IPS DF 19.7 (cell line): ENCODE measurements around the gene ZFYVE21.

Experiments used
- DNase-seq: peaks from one replicate; pipeline ENCODE4 v3.0.0-alpha.2; 2013; ENCODE audit warnings: low read depth, low spot score

The ZFYVE21 gene

DNA sequence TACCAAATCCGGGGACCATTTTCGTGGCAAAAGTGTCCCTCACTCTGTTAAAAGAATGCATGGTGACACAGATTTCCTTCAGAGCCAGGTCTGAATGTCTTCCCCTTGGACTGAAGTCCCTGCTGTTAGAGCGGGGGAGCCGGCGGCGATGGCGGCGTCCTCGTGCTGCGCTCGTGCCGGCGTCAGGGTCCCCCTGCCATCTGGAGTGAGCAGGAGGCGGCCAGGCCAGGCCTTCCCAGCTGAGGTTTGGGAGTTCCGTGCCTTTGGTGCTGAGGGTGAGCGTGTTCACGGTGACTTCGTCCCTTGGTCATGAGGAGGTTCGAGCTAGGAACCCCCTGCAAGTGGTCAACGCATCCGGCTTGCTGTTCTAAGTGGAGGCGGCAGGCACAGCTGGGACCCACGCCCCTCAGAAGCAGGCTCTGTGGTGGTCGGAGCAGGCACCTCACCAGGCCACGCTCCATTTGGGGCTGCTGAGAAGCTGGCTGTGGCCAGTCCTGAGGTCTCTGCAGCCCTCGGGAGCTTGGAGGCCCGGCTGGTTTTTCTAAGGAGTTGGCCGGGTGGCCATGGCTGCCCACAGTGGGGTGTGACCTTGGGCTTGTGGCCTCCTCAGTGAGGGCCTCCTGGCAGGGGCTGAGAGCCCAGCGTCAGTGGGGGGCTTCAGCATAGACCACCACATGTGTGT is 9.5 kb downstream of the ZFYVE21 start:
- no peak for DNase-seq

DNA sequence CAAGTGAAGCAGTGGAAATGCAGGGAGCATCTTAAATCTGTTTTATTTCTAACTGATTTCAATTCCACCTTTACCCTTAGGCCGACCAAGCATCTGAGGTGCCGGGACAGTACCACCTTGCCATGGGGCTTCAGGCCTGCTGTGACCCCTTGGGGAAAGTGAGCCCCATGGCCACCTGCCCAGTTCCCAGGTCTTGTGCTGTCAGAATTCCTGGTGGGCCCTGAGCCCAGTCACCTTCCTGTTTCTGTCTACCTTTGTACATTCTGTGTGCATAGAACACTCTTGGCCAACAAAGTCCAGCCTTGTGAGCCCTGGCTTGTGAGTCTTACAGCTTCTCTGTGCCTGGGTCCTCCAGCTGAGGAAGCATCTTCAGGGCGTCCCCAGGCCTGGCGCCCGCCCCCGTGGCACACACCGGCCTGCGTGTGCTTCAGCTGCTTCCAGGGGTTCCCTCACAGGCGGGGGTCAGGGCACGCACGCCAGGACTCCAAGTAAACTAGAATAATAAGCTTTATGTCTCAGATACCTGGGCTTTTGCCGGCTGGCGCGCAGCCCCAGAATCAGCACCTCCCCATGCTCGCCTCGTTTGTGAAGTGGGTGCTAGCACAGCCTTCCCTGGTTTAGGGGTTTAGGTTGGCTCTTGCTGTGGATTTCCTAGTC is 10.3 kb downstream of the ZFYVE21 start:
- DNase-seq: no peak

DNA sequence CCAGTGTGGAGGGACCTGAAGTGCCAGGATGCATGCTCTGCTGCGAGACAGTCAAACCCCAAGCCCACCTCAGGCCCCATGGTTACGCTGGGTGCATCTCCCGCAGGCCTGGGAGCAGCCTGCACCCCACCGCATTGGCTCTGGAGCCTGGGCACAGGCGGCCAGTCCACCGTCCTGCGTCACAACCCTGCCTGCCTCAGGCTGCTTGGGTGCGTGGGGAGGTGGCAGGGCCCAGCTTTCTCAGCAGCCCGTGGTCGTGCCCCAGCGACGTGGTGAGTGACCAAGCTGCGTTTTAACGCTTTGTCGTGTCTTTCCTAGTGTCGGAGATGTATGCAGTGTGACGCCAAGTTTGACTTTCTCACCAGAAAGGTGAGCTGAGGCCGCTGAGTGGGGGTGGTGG is 10.9 kb downstream of the ZFYVE21 start:
- DNase-seq: no peak

DNA sequence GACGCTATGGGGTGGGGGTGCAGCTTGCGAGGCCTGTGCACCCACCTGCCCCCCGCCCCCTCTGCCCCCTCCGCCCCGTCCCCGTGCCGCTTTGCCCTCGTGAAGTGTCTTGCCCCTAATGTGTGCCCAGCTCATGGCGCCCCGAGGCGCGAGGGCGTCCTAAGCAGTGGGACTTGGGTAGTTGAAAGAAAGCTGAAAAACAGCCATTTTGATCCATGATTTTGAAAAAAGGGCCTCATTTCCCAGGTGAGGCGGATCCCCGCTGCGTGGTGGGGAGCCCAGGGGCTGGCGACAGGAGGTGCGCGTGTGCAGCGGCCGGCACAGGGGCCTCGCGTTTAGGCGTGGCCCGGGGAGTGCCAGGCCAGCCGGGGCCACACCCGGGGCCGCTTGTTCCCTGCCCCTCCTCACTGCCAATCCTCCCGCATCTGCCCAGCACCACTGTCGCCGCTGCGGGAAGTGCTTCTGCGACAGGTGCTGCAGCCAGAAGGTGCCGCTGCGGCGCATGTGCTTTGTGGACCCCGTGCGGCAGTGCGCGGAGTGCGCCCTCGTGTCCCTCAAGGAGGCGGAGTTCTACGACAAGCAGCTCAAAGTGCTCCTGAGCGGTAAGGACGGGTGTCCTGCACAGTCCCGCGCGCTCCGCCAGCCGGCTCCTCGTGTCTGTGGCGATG is 11.8 kb downstream of the ZFYVE21 start:
- DNase-seq: no peak

DNA sequence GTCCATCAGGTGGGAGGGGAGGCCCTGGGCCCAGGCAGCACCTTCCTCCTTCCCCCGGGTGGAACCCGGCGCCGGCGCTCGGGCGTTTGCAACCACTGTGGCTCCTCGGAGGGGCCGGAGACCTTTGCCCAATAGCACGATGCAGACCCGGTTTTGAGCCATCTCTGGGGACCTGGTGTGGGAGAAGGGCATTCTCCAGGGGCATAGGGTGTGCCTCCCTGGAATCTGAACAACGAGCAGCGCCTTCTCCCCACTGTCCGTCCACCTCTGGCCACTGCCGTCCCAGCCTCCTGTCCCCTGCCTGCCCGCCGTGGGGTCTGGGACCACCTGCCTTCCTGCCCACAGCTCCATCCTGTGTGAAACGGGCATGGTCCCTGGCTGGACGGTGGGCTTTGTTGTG is 12.5 kb downstream of the ZFYVE21 start:
- no peak for DNase-seq

DNA sequence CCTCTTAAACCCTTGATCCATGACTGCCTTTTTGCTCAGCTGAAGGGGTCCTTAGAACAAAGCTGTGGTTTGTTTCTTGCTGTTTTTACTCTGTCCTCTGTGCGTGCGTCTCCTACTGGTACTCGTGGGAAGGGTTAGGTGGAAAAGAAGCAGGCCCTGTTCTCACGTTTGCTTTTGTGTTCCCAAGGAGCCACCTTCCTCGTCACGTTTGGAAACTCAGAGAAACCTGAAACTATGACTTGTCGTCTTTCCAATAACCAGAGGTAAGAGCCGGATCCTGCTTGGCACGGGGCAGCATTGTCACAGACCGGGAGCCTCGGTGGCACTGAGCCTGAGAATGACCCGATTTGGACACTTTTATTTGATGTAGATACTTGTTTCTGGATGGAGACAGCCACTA is 13.1 kb downstream of the ZFYVE21 start:
- no peak for DNase-seq

DNA sequence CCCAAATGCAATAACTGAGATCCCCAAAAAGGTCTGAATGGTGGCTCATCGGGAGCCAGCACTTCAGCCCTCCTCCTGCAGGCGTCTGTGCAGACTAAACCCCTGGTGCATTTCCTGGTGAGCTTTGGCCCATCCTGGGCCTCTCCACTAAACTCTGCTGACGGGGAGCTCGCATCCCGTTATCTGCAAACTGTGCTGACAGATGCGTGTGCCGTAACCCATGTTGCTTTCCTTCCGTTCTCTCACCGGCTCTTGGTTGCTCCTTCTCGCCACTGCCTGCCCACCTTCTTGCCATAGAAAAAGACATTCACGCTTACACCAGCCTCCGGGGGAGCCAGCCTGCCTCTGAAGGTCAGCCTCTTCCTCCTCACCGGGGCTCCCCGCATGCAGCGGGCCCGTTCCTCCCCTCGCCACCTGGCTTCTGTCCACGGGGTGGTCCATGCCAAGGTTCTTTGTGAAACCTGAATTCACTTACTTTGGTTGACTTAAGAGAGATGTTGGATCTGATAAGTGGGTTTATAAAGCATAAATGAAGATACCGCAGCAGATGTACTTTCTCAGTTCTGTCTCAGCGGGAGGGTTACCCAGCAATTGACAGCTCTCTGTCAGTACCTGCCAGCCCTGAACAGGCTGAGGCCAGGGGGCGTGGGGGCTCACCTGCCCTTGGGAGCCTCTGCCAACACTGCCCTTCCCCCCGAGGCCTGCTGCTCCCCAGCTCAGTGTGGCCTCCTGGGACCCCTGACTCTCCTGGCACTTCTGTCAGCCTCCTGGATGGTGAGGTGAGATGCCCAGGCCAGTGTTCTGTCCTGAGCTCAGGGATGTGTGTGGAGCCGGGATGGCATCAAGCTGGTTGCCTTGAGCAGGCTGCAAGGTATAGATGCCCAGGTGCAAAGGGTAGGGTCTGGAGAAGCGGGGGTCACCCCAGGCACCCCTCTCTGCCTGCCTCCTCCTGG is 14.2 kb downstream of the ZFYVE21 start:
- no peak for DNase-seq

DNA sequence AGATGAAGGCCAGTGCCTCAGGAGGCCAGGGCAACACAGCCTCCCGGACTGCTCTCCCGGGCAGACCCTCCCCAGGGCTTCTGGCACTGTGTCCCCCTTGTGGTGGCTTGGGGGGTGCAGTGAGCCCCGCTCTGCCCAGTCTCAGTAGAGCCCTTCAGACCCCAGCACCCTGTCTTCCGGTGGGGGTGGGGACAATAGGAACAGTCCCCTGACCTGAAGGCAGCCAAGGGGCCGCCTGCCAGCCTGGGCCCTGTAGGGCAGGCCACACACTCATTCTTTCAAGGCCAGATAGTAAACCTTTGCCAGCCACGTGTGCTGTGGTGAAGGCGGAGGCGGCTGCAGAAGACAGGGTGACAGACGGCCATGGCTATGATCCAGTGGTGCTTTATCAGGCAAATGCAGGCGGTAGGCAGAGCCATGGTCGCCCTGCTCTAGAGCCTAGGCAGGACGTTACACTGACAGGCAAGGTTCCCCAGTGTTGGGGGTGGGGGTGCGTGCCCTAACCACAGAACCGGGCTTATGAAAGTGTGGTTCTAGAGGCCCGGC is 15.0 kb downstream of the ZFYVE21 start:
- DNase-seq: no peak

DNA sequence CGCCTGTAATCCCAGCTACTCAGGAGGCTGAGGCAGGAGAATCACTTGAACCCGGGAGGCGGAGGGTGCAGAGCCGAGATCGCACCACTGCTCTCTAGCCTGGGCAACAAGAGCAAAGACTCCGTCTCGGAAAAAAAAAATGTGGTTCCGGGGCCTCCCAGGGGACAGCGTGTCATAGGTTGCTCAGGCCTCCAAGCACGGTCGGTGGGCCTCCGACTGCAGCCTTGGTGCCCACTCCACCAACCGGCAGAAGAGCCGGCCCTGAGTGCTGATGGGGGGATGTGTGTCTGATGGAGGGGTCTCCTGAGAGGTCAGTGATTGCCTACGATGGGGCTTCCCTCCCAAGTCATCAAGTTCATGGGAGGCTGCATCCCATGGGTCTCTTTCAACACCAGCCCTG is 15.9 kb downstream of the ZFYVE21 start:
- DNase-seq: no peak

DNA sequence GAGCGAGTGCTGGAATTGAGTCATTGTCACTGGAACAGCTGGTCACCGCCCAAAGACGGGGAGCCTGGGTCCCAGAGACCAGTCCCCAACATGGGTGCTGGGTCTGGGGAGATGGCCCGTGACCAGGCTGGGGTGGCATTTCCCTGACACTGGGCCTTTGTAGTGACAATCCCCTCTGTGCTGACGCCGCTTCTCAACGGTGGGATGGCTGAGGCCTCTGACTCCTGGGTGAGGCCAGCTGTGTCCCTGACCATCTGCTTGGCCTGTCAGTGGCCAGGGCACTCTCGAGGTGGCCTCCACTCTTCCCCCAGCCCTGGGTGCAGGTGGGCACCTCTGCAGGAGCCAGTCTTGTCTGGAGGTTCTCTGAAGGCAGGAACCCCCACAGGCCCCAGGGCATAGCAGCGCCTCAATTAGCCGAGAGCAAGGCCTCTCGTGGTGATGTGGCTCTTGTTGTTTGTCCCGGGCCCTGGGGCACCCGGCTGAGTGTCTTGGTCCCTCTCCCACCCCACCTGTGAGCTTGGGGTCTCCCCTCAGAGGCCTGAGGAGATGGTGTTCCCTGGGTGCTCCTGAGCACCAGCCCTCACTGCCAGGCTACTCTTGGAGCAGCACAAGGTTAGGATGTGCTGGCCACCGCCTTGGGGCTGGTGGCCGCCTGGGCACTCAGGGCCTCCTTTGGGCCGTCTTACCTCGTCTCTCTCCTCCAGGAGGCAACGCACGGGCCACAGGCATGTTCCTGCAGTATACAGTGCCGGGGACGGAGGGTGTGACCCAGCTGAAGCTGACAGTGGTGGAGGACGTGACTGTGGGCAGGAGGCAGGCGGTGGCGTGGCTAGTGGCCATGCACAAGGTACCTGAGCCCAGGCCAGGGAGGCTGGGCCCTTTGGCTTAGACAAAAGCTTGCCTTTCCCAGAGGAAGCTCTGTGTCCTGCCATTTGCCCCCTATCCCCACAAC is 16.6 kb downstream of the ZFYVE21 start:
- no peak for DNase-seq

DNA sequence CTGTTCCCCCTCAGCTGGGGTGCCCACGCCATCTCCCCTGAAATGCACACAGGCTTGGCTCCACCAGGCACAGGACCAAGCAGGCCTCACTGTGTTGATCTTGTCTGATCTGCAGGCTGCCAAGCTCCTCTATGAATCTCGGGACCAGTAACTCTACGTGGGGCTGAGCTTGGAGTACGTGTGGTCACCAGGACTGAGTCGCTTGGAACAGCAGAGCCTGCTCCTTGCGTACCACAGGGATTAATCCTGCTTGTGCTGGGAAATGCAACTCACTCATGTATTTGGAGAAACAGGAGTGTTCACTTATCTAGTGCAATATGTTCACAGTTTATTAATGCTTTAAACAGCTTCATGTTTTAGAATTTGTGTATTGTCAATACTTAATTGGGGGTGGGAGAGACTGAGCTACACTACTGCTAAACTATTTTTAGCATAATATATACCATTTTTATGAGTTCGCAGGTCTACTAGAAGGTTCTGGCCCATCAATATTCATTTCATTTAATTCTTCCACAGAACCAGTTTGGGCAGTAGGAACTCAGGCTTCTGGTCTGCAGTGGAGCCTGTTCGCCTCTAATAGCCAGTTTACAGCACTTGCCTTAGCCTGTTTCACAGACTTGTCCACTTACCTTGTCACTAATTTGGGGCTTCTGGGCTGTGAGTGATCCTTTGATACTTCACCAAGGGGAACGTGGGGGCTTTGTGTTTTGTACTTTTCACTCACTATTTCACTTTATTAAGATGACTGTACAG is 17.4 kb downstream of the ZFYVE21 start:
- no peak for DNase-seq

DNA sequence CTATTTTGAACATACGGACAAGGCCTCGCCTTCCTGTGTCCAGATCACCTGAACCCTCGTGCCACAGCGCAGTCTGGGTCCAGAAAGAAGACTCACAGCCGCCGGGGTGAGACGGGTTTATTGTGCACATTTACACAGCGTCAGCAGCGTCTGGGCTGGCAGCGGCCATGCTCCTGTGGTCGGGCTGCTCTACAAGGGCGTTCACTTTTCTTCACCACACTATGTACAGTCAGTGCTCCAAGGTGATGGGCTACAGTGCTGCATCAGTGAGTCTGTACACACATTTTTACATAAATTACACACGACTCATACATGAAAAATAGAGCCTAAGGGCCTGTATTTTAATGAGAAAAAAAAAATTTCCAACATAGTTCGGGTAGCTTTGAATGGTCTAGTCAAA is 18.0 kb downstream of the ZFYVE21 start:
- no peak for DNase-seq

DNA sequence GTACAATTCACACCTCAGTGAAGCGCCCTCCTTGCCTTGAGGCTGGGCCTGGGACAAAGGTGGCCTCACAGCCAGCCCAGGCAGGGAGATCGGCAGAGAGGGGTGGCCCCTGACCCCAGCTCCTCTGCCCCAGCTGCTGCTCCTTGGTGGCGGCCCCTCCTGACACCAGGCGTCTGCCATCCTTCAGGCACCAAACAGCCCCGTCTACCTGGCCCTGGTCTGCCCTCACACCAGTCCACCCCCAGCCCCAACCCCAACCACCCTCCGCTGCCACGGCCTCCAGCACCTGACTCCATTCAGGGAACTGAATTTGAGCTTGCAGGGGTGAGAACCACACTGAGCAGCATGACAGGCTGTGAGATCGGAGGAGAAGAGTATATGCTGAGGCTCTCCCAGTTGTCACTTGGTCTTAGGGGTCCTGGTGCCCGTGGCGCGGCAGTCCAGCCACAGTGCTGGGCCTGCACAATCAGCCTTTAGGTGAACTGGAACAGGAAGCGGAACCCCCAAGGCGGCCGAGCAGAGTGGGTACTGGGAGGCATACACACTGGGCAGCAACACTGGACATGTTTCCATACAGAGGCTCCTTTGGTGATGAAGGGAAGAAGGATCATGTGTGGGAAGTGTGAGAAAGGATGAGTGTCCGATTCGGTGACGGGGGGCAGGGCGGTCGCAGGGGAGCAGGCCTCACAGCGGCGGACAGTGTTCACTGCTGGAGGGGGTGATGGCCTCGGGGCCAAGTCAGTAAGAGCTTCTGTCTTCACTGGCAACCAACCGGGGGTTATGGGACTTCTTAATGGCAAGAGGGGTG is 18.7 kb downstream of the ZFYVE21 start:
- no peak for DNase-seq

DNA sequence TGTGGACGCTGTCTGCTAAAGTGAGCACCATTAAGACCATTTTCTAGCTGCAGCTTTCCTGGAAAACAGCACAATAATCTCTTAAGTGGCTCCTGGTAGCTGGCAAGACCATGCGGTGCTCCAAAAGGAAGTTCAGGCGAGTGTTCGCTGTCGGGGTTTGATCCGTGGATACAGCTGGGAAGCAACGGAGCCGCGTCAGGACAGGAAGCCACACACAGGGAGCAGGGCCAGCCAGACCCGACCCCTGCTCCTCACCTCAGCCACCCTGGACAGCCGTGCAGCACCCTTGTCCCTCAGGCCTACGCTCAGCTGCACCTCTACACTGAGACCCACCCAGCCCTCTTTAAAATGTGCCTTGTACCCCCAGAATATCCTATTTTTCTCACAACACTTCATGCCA is 19.4 kb downstream of the ZFYVE21 start:
- no peak for DNase-seq

DNA sequence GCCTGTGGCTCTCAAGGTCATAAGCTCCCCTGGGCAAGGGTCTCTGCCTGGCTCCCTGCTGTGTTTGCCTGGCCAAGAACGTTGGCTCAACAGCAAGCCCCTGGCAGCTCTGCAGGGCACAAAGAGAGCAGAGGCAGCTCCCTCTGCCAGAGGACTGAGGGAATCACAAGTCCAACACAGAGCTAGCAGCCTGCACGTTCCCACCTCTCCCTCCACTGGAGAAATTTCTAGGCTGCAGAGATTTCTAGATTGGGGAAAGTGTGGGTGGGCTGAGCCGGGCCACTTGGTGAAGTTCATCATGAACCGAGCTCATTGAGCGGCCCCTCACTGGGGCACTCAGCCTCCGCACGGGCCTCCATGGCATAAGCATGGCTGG is 19.8 kb downstream of the ZFYVE21 start:
- no peak for DNase-seq

DNA sequence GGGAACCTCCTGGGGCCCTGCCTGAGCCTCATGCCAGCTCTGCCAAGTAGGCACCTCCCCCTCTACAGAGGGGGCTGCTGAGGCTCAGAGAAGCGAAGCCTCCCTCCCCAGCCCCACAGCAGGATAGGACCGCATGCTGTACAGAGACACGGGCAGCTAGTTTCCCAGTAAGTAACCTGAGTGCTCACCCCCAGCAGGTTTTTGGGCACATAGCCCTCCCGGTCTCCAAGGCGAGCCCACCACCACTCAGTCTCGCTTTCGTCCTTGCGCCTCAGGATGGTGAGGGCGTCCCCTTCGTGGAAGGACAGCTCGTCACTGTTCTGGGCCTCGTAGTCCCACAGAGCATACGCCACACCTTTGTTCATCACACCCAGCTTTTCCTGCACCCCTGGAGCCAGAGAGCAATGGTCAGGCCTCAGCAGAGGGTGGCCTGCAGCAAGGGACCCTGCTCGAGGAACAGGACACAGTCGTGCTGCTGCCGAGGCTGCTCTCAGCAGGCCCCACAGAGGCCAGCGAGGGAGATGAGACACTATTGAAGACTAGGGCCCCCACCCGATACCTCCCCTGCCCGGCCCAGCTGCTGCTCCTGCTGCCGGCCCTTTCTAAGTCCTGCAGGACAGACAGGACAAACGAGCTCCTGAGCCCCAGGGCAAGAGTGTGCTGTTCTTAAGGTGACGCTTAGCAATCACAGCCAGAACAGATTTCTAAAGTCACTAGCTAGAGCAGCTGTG is 20.4 kb downstream of the ZFYVE21 start:
- no peak for DNase-seq

DNA sequence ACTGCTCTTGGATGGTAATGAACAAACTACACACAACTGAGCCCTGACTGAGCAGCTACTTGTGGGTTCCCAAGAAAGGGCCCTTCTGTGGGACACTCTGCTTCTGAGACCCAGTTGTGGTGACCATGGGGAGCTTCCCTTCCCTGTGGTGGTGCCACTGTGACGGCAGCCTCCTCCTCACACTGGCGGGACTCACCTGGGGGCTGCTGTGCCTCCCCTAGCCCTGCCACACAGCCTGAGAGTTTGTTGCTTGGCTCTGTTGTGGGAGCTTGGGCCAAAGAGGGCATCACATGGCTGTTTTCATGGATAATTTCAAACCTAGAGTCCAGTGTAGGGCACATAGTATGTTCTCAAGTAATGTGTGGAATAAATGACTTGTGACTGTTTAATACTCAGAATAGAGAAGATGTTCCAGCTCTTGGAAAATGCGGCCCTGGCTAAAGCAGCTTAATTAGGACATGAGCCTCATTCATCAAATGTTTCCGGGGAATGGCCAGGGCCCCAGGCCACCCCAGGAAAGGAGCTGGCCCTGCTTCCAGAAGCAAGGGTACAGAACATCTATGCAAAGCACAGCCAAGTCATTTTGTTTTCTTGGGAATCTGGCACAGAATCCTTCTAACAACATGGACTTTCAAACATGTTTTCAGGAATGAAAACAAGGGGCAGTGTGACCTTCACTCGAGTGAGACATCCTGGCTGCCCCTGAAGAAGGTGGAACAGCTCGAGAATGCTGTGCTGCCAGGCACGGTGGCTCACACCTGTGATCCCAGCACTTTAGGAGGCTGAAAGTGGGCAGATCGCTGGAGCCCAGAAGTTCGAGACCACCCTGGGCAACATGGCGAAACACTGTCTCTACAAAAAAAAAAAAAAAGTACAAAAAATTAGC is 21.2 kb downstream of the ZFYVE21 start:
- no peak for DNase-seq
